ENCODE measurements around the gene CAMTA1. TPM values are rescaled to one million over a fixed set of nuclear protein-coding genes. Genes with fewer than 3 reads are reported as not detected.
"Not testable (repeated sequence)": the region's sequence is repeated elsewhere in the genome, so short reads cannot be mapped to it uniquely, and the experiment has no call there.

Gene CAMTA1
- total and polyA plus RNA-seq, 2 donors = 53.3 to 115 TPM

GRCh38 chr1:7698641-7699040 is 913.4 kb downstream of the CAMTA1 start:
- no peak for DNase-seq (ENCODE audit: extremely low spot score)
- H3K36me3 ChIP-seq (ENCODE audit: insufficient read depth) = no peaks in the 10 kb centered on the region

GRCh38 chr1:7702365-7702764 is 917.1 kb downstream of the CAMTA1 start:
- WGBS = 38% methylated on average over 5 of the region's 5 CpGs
- no peak for DNase-seq (ENCODE audit: extremely low spot score)
- Histone ChIP-seq H3K4me3 (ENCODE audit: low read depth, low read length) (no peak overlapping the region), H3K36me3 (ENCODE audit: insufficient read depth) (no peaks in the 10 kb centered on the region), H3K4me1 (ENCODE audit: insufficient read depth) (no peaks in the 10 kb centered on the region), H3K27ac (ENCODE audit: low read depth) (no peak overlapping the region)

More at GRCh38 chr1:7698641-7699040, 913.4 kb downstream of the CAMTA1 start:
- no peaks in the 10 kb centered on the region for H3K4me1 ChIP-seq (ENCODE audit: insufficient read depth)
- H3K27ac ChIP-seq (ENCODE audit: low read depth) = no peak overlapping the region
- no peak overlapping the region for H3K4me3 ChIP-seq (ENCODE audit: low read depth, low read length)
- WGBS = 86% methylated on average over 7 of the region's 7 CpGs

- Histone ChIP-seq H3K4me1 (ENCODE audit: insufficient read depth) (no peaks in the 10 kb centered on the region), H3K4me3 (ENCODE audit: low read depth, low read length) (peak overlapping the region; percentile 71), H3K36me3 (ENCODE audit: insufficient read depth) (no peaks in the 10 kb centered on the region), H3K27ac (ENCODE audit: low read depth) (no peak overlapping the region)
- DNase-seq (ENCODE audit: extremely low spot score) = no peak
- 6% methylated on average over 60 of the region's 60 CpGs for WGBS
Measured at GRCh38 chr1:7703321-7704213, 918.3 kb downstream of the CAMTA1 start.

- WGBS = under 1% methylated on average over 150 of the region's 151 CpGs
- H3K27ac ChIP-seq (ENCODE audit: low read depth) = no peak overlapping the region
Measured at GRCh38 chr1:7704214-7705047, 919.2 kb downstream of the CAMTA1 start.

GRCh38 chr1:7705048-7705907 is 920.0 kb downstream of the CAMTA1 start:
- no peak for DNase-seq (ENCODE audit: extremely low spot score)
- no peak overlapping the region for H3K27ac ChIP-seq (ENCODE audit: low read depth)

More at GRCh38 chr1:7704214-7705047, 919.2 kb downstream of the CAMTA1 start:
- peak; percentile 81 for DNase-seq (ENCODE audit: extremely low spot score)
- Histone ChIP-seq H3K4me1 (ENCODE audit: insufficient read depth) (no peaks in the 10 kb centered on the region), H3K4me3 (ENCODE audit: low read depth, low read length) (peak overlapping the region; percentile 71), H3K36me3 (ENCODE audit: insufficient read depth) (no peaks in the 10 kb centered on the region)

GRCh38 chr1:7705908-7706216 is 920.6 kb downstream of the CAMTA1 start:
- Histone ChIP-seq H3K36me3 (ENCODE audit: insufficient read depth) (no peaks in the 10 kb centered on the region), H3K4me3 (ENCODE audit: low read depth, low read length) (peak overlapping the region; percentile 71), H3K27ac (ENCODE audit: low read depth) (no peak overlapping the region), H3K4me1 (ENCODE audit: insufficient read depth) (no peaks in the 10 kb centered on the region)
- no peak for DNase-seq (ENCODE audit: extremely low spot score)
- 48% methylated on average over 7 of the region's 7 CpGs for WGBS

More at GRCh38 chr1:7705048-7705907, 920.0 kb downstream of the CAMTA1 start:
- no peaks in the 10 kb centered on the region for H3K4me1 ChIP-seq (ENCODE audit: insufficient read depth)
- WGBS = 4% methylated on average over 106 of the region's 106 CpGs
- H3K36me3 ChIP-seq (ENCODE audit: insufficient read depth) = no peaks in the 10 kb centered on the region
- peak overlapping the region; percentile 71 for H3K4me3 ChIP-seq (ENCODE audit: low read depth, low read length)

- WGBS = 94% methylated on average over 4 of the region's 4 CpGs
- Histone ChIP-seq H3K4me3 (ENCODE audit: low read depth, low read length) (no peak overlapping the region), H3K27ac (ENCODE audit: low read depth) (no peak overlapping the region), H3K4me1 (ENCODE audit: insufficient read depth) (no peaks in the 10 kb centered on the region), H3K36me3 (ENCODE audit: insufficient read depth) (no peaks in the 10 kb centered on the region)
- DNase-seq (ENCODE audit: extremely low spot score) = no peak
Measured at GRCh38 chr1:7707527-7707926, 922.3 kb downstream of the CAMTA1 start.

GRCh38 chr1:7708065-7708464 is 922.8 kb downstream of the CAMTA1 start:
- not testable (repeated sequence) for DNase-seq (ENCODE audit: extremely low spot score); H3K4me1 ChIP-seq (ENCODE audit: insufficient read depth); H3K27ac ChIP-seq (ENCODE audit: low read depth); H3K4me3 ChIP-seq (ENCODE audit: low read depth, low read length); H3K36me3 ChIP-seq (ENCODE audit: insufficient read depth)
- WGBS = 96% methylated on average over 4 of the region's 4 CpGs

GRCh38 chr1:7710859-7711258 is 925.6 kb downstream of the CAMTA1 start:
- no peak overlapping the region for H3K4me3 ChIP-seq (ENCODE audit: low read depth, low read length)
- DNase-seq (ENCODE audit: extremely low spot score) = no peak
- H3K27ac ChIP-seq (ENCODE audit: low read depth) = no peak overlapping the region
- WGBS = 86% methylated on average over 3 of the region's 3 CpGs
- H3K36me3 ChIP-seq (ENCODE audit: insufficient read depth) = no peaks in the 10 kb centered on the region
- H3K4me1 ChIP-seq (ENCODE audit: insufficient read depth) = no peaks in the 10 kb centered on the region

- Histone ChIP-seq H3K4me3 (ENCODE audit: low read depth, low read length) (no peak overlapping the region), H3K4me1 (ENCODE audit: insufficient read depth) (no peaks in the 10 kb centered on the region), H3K36me3 (ENCODE audit: insufficient read depth) (no peaks in the 10 kb centered on the region), H3K27ac (ENCODE audit: low read depth) (no peak overlapping the region)
- DNase-seq (ENCODE audit: extremely low spot score) = no peak
- WGBS = 79% methylated on average over 8 of the region's 8 CpGs
Measured at GRCh38 chr1:7712731-7713323, 927.6 kb downstream of the CAMTA1 start.

- H3K4me3 ChIP-seq (ENCODE audit: low read depth, low read length) = no peak overlapping the region
- 72% methylated on average over 4 of the region's 4 CpGs for WGBS
- no peak for DNase-seq (ENCODE audit: extremely low spot score)
Measured at GRCh38 chr1:7716506-7716905, 931.3 kb downstream of the CAMTA1 start.

GRCh38 chr1:7717748-7718368 is 932.6 kb downstream of the CAMTA1 start:
- Histone ChIP-seq H3K36me3 (ENCODE audit: insufficient read depth) (no peaks in the 10 kb centered on the region), H3K4me3 (ENCODE audit: low read depth, low read length) (no peak overlapping the region), H3K4me1 (ENCODE audit: insufficient read depth) (no peaks in the 10 kb centered on the region), H3K27ac (ENCODE audit: low read depth) (no peak overlapping the region)
- WGBS = 65% methylated on average over 22 of the region's 22 CpGs
- DNase-seq (ENCODE audit: extremely low spot score) = no peak

More at GRCh38 chr1:7716506-7716905, 931.3 kb downstream of the CAMTA1 start:
- H3K27ac ChIP-seq (ENCODE audit: low read depth) = no peak overlapping the region
- no peaks in the 10 kb centered on the region for H3K36me3 ChIP-seq (ENCODE audit: insufficient read depth)
- no peaks in the 10 kb centered on the region for H3K4me1 ChIP-seq (ENCODE audit: insufficient read depth)
